Aortic smooth muscle cell (primary cell): ENCODE measurements around the gene SUSD3. TPM values are rescaled to one million over a fixed set of nuclear protein-coding genes. Genes with fewer than 3 reads are reported as not detected.

Experiments
- total RNA-seq: library from RNA; depleted of rRNA; stranded (reverse); fragments of >200 nt; gene quantifications from 2 replicates; pipeline ENCODE4 v1.2.3, GENCODE V29; 2014

SUSD3 gene
- total RNA-seq = 0.26 TPM in 1 of 2 replicates, not detected in the other

GRCh38 chr9:93058355-93059010, at the start of gene SUSD3:
TSS of gene SUSD3 (plus strand) at chr9:93058701. CDS start at chr9:93058743, 42 bp downstream.

GRCh38 chr9:93096131-93096802, 37.8 kb downstream of the SUSD3 start, which contains the start of gene CARD19:
TSS of gene CARD19 (plus strand) at chr9:93096217. CDS start at chr9:93096346, 129 bp downstream.

GRCh38 chr9:93134015-93134739, 75.7 kb downstream of the SUSD3 start, which contains the start of gene NINJ1:
TSS of gene NINJ1 (minus strand) at chr9:93134251. CDS start at chr9:93134217, 34 bp downstream.

Other genes with a start within 250 kb of the SUSD3 start
- gene ZNF484, start 180.7 kb upstream of the SUSD3 start, total RNA-seq = 11.0 and 12.8 TPM in 2 replicates
- gene FGD3, start 111.2 kb upstream of the SUSD3 start, total RNA-seq = not detected in 2 replicates
- gene CARD19, start 37.5 kb downstream of the SUSD3 start, total RNA-seq = 51.4 and 74.5 TPM in 2 replicates
- 19.0 and 23.0 TPM in 2 replicates for gene NINJ1, start 75.5 kb downstream of the SUSD3 start, total RNA-seq
- gene WNK2, start 125.4 kb downstream of the SUSD3 start, total RNA-seq = not detected in 2 replicates